PC-3 (cell line): ENCODE data around the gene MTMR6. TPM values are rescaled to one million over a fixed set of nuclear protein-coding genes. Genes with fewer than 3 reads are reported as not detected.

ENCODE experiments used
- ATAC-seq: fragments of 200-7000 bp; cut with Tn5 transposase; 2 replicates; pipeline ENCODE4 v1.9.1; 2020; ENCODE audit warnings: mild to moderate bottlenecking, moderate library complexity
- BruUV-seq: library from RNA; stranded (reverse); fragments of 400-500 nt; replicated peaks from 2 replicates; lab custom pipeline; 2021; lab: Mats Ljungman, UMichigan
- CTCF ChIA-PET: fragments of 300-600 bp; sonication (Branson Sonifier 250); formaldehyde crosslinking; loops from one replicate; lab custom pipeline; 2022; ENCODE audit warnings: antibody characterized with exemption; lab: Charles Lee
- POLR2A ChIA-PET: fragments of 300-600 bp; sonication (Branson Sonifier 250); formaldehyde crosslinking; loops from one replicate; lab custom pipeline; 2022; ENCODE audit warnings: antibody characterized with exemption; ENCODE audit not compliant: unreplicated experiment; lab: Charles Lee
- DNase-seq: peaks from one replicate; pipeline ENCODE4 v3.0.0-alpha.2; 2015
- H2AFZ ChIP-seq: fragments of 300-600 bp; sonication (generic); 2 replicates; pipeline ENCODE4 v1.6.0; 2016; ENCODE audit warnings: antibody characterized with exemption, low read length
- H3F3A ChIP-seq: fragments of 300-600 bp; sonication (generic); one replicate; pipeline ENCODE4 v1.6.0; 2017; ENCODE audit warnings: antibody characterized with exemption, low read length, control low read depth, mild to moderate bottlenecking; ENCODE audit not compliant: unreplicated experiment
- H3K27ac ChIP-seq: fragments of 300-600 bp; sonication (generic); 2 replicates; pipeline ENCODE4 v1.5.1; 2016; ENCODE audit warnings: mild to moderate bottlenecking, low read length
- H3K27me3 ChIP-seq: fragments of 300-600 bp; sonication (generic); 2 replicates; pipeline ENCODE4 v1.6.1; 2016; ENCODE audit warnings: low read length, mixed read lengths
- H3K36me3 ChIP-seq: fragments of 300-600 bp; sonication (generic); 2 replicates; pipeline ENCODE4 v1.6.1; 2016; ENCODE audit warnings: low read depth, mixed run types, low read length, mixed read lengths
- H3K4me1 ChIP-seq: fragments of 300-600 bp; sonication (generic); 2 replicates; pipeline ENCODE4 v1.5.1; 2016; ENCODE audit warnings: low read length; ENCODE audit not compliant: insufficient read depth
- H3K4me2 ChIP-seq: fragments of 300-600 bp; sonication (generic); 2 replicates; pipeline ENCODE4 v1.6.0; 2016; ENCODE audit warnings: low read length
- H3K4me3 ChIP-seq: fragments of 300-600 bp; sonication (generic); 2 replicates; pipeline ENCODE4 v1.5.1; 2016; ENCODE audit warnings: mild to moderate bottlenecking, low read length, mixed read lengths
- H3K79me2 ChIP-seq: fragments of 300-600 bp; sonication (generic); 2 replicates; pipeline ENCODE4 v1.6.1; 2017; ENCODE audit warnings: low read length, mixed read lengths
- H3K9ac ChIP-seq: fragments of 300-600 bp; sonication (generic); 2 replicates; pipeline ENCODE4 v1.6.0; 2016; ENCODE audit warnings: mild to moderate bottlenecking, low read length
- H3K9me2 ChIP-seq: fragments of 300-600 bp; sonication (generic); replicated peaks from 2 replicates; pipeline ENCODE4 v1.6.1; 2016; ENCODE audit warnings: mixed run types, low read length, mixed read lengths
- H3K9me3 ChIP-seq: fragments of 300-600 bp; sonication (generic); 2 replicates; pipeline ENCODE4 v1.6.1; 2016; ENCODE audit warnings: low read length, mixed read lengths
- H4K20me1 ChIP-seq: fragments of 300-600 bp; sonication (generic); 2 replicates; pipeline ENCODE4 v1.6.1; 2016; ENCODE audit warnings: low read length, mixed read lengths
- EZH2 ChIP-seq: fragments of 300-600 bp; sonication (generic); IDR thresholded peaks from one replicate; pipeline ENCODE4 v1.6.1; 2017; ENCODE audit warnings: antibody characterized with exemption, mild to moderate bottlenecking, low read length; ENCODE audit not compliant: unreplicated experiment
- EZH2phosphoT487 ChIP-seq: fragments of 300-600 bp; sonication (generic); IDR thresholded peaks from 2 replicates; pipeline ENCODE4 v1.6.1; 2018; ENCODE audit warnings: mild to moderate bottlenecking, antibody characterized with exemption, low read length, borderline replicate concordance
- intact Hi-C: fragments of 100-400 bp; cut with micrococcal nuclease; formaldehyde crosslinking; loops from 2 replicates; pipeline ENCODE4 v1.9.0; 2023
- total RNA-seq: library from RNA; depleted of rRNA; stranded (reverse); fragments of >200 nt; gene quantifications from 2 replicates; pipeline ENCODE4 v1.2.3, GENCODE V29; 2014; rRNA removed
- TF ChIP-seq, protein P1 (sequence below): fragments of 300-600 bp; sonication (generic); conservative IDR thresholded peaks from 2 replicates; pipeline ENCODE4 v1.5.1; 2017; ENCODE audit warnings: antibody characterized with exemption, low read depth, mild to moderate bottlenecking, low read length

Gene MTMR6
- total RNA-seq, 1 experiment from 2014 or later, result 10.5 TPM

DNA sequence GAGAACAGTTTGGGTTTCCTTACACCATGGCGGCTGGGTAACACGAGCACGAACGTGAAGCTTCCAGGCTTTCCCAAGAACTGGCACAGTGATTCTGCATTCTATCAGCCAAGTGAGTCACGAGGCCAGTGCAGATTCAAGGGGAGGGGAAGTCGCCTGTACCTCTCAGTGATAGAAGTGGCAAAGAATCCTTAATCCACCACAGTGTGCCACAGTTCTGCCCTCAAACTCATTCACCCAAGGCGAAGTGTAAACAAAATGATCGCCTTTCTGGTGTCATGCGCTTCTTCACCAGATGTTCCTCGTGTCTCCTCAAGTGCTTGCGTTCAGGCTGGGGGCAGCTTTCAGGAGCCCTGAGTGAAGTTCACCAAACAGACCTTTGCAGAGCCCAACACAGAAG, 90.3 kb downstream of the MTMR6 start:
- no peak overlapping the region for H3K9ac ChIP-seq
- intact Hi-C loops, result no loop called here
- H4K20me1 ChIP-seq, result no peaks in the 10 kb centered on the region
- CTCF ChIA-PET, result no interaction called here
- peaks cover 60% of the 10 kb centered on the region for H3K27me3 ChIP-seq
- no peaks in the 10 kb centered on the region for H3K36me3 ChIP-seq
- H3K27ac ChIP-seq, result no peak overlapping the region
- ATAC-seq, result no peak
- H3K4me3 ChIP-seq, result no peak overlapping the region
- BruUV-seq, result no TSS peak
- no peaks in the 10 kb centered on the region for H3K9me3 ChIP-seq
- no peaks in the 10 kb centered on the region for H3K9me2 ChIP-seq
- POLR2A ChIA-PET, result no interaction called here
- no peaks in the 10 kb centered on the region for H3F3A ChIP-seq
- no peak overlapping the region for H3K4me2 ChIP-seq
- DNase-seq, result no peak
- no peak overlapping the region for H2AFZ ChIP-seq
- H3K79me2 ChIP-seq, result no peaks in the 10 kb centered on the region
- TF ChIP-seq EZH2 (no peak), EZH2phosphoT487 (no peak)
- TF ChIP-seq, protein P1, sequence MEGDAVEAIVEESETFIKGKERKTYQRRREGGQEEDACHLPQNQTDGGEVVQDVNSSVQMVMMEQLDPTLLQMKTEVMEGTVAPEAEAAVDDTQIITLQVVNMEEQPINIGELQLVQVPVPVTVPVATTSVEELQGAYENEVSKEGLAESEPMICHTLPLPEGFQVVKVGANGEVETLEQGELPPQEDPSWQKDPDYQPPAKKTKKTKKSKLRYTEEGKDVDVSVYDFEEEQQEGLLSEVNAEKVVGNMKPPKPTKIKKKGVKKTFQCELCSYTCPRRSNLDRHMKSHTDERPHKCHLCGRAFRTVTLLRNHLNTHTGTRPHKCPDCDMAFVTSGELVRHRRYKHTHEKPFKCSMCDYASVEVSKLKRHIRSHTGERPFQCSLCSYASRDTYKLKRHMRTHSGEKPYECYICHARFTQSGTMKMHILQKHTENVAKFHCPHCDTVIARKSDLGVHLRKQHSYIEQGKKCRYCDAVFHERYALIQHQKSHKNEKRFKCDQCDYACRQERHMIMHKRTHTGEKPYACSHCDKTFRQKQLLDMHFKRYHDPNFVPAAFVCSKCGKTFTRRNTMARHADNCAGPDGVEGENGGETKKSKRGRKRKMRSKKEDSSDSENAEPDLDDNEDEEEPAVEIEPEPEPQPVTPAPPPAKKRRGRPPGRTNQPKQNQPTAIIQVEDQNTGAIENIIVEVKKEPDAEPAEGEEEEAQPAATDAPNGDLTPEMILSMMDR, result no peak
- H3K4me1 ChIP-seq, result no peaks in the 10 kb centered on the region

Other genes starting within 250 kb of the MTMR6 start
- 0.17 and 0.26 TPM in 2 replicates for gene PABPC3, start 191.4 kb downstream of the MTMR6 start, total RNA-seq
- not detected in 2 replicates for gene AMER2, start 115.2 kb downstream of the MTMR6 start, total RNA-seq
- gene NUP58, start 14.1 kb upstream of the MTMR6 start, total RNA-seq, result 46.1 and 63.8 TPM in 2 replicates
- 0.04 and 0.12 TPM in 2 replicates for gene ATP8A2, start 84.5 kb upstream of the MTMR6 start, total RNA-seq